ENCODE results near the gene HNRNPUL1. TPM values are rescaled to one million over a fixed set of nuclear protein-coding genes. Genes with fewer than 3 reads are reported as not detected.
A peak's percentile ranks its signal among the peaks of the same experiment; 100 is the strongest.

The HNRNPUL1 gene
- total and polyA plus RNA-seq, 9 of the 15 experiments (the other 6 are each of a cell fraction or from before 2014, with no cell fraction given) = 7.3 to 211 (median 85.0) TPM

DNA sequence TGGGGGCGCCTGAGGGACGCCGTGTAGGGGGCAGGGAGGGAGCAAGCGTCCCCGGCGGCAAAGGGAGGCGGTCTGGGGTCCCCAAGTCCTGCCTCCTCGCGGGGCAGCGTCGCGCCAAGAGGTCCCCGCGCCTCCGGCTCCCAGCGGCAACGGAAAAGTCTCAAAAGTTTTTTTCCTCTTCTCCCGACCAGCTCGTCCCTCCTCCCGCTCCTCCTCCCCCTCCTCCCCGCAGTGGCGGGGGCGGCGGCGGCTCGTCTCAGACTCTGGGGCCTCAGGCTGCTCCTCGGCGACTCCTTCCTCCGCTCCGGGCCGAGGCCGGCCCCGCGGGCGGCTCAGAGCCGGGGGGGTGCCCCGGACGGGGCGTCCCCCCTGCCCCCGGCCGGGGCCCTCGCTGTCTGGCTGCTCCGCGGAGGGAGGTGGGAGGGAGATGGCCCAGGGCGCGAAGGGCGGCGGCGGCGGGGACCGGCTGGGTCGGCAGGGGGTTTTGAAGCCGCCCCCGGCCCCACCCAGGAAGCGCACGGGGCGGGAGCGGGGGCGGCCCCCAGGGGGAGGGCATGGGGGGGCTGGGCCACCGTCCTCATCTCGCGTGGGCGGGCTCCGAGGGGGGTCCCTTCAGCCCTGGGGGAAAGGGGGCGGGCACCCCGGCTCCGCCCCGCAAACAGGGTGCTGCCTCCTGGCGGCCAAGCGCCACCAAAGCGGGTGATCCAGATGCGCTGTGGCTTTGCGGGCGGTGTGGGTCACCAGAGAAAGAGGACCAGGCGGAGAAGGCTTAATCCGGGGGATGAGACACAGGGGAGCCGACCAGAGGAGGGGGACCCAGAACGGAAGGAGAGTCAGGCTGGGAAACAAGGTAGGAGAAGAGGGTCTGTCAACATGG, 89.5 kb downstream of the HNRNPUL1 start, which contains the start of gene TGFB1 (continued):
- TF ChIP-seq MXI1 (IDR thresholded peaks at IDR 0.05; ENCODE audit: low read depth, low read length) (no peak), ETV5 (CRISPR knock-in tag; IDR thresholded peaks at IDR 0.05; ENCODE audit: low read depth) (peak; percentile 76), CBX2 (IDR thresholded peaks at IDR 0.05; ENCODE audit: insufficient read depth, low read length, poor library complexity, severe bottlenecking) (no peak), ZKSCAN3 (CRISPR knock-in tag; IDR thresholded peaks at IDR 0.05) (no peak), POU5F1 (IDR thresholded peaks at IDR 0.05; ENCODE audit: borderline replicate concordance, low read depth, low read length, partially characterized antibody) (no peak), ZNF324 (CRISPR knock-in tag; IDR thresholded peaks at IDR 0.05) (no peak), ATF1 (CRISPR knock-in tag; IDR thresholded peaks at IDR 0.05) (no peak), ATF1 (tag; IDR thresholded peaks at IDR 0.05) (no peak), STAG1 (CRISPR knock-in tag; IDR thresholded peaks at IDR 0.05; ENCODE audit: borderline replicate concordance) (no peak), ZNF785 (CRISPR knock-in tag; IDR thresholded peaks at IDR 0.05) (no peak), JUND (IDR thresholded peaks at IDR 0.05; ENCODE audit: borderline replicate concordance, low read depth, low read length) (peak; percentile 42), JUND (tag; IDR thresholded peaks at IDR 0.05; ENCODE audit: borderline replicate concordance, low read depth, low read length) (no peak; the same call in 2 of the 3 replicates), ELF4 (CRISPR knock-in tag; IDR thresholded peaks at IDR 0.05) (0 out of 2 replicates have a peak, but pooled peaks have one; percentile 39), SREBF1 (IDR thresholded peaks at IDR 0.05; ENCODE audit: borderline replicate concordance, low read depth, low read length) (no peak), NFATC3 (IDR thresholded peaks at IDR 0.05) (no peak), FIP1L1 (IDR thresholded peaks at IDR 0.05; ENCODE audit: low read depth, low read length, poor library complexity, severe bottlenecking) (peak; percentile 57), LEF1 (IDR thresholded peaks at IDR 0.05) (no peak), LARP7 (IDR thresholded peaks at IDR 0.05) (no peak), ZNF217 (CRISPR knock-in tag; IDR thresholded peaks at IDR 0.05) (no peak), ZNF253 (CRISPR knock-in tag; conservative IDR thresholded peaks at IDR 0.05) (no peak), TGIF2 (CRISPR knock-in tag; IDR thresholded peaks at IDR 0.05) (peak; percentile 85; the same call in 1 of the 2 replicates), ZBTB7A (IDR thresholded peaks at IDR 0.05; ENCODE audit: borderline replicate concordance, control insufficient read depth, low read depth, low read length) (peak; percentile 94), GATA2 (CRISPR knock-in tag; IDR thresholded peaks at IDR 0.05) (no peak), TSC22D4 (tag; IDR thresholded peaks at IDR 0.05) (no peak), E2F3 (CRISPR knock-in tag; IDR thresholded peaks at IDR 0.05) (no peak), ZNF384 (IDR thresholded peaks at IDR 0.05; ENCODE audit: low read depth, low read length) (peak; percentile 80)
- TF ChIP-seq, protein P1, sequence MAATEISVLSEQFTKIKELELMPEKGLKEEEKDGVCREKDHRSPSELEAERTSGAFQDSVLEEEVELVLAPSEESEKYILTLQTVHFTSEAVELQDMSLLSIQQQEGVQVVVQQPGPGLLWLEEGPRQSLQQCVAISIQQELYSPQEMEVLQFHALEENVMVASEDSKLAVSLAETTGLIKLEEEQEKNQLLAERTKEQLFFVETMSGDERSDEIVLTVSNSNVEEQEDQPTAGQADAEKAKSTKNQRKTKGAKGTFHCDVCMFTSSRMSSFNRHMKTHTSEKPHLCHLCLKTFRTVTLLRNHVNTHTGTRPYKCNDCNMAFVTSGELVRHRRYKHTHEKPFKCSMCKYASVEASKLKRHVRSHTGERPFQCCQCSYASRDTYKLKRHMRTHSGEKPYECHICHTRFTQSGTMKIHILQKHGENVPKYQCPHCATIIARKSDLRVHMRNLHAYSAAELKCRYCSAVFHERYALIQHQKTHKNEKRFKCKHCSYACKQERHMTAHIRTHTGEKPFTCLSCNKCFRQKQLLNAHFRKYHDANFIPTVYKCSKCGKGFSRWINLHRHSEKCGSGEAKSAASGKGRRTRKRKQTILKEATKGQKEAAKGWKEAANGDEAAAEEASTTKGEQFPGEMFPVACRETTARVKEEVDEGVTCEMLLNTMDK (IDR thresholded peaks at IDR 0.05; ENCODE audit: borderline replicate concordance, insufficient read depth, low read depth, low read length, poor library complexity, severe bottlenecking) = peak; percentile 81
- TF ChIP-seq, protein P2, sequence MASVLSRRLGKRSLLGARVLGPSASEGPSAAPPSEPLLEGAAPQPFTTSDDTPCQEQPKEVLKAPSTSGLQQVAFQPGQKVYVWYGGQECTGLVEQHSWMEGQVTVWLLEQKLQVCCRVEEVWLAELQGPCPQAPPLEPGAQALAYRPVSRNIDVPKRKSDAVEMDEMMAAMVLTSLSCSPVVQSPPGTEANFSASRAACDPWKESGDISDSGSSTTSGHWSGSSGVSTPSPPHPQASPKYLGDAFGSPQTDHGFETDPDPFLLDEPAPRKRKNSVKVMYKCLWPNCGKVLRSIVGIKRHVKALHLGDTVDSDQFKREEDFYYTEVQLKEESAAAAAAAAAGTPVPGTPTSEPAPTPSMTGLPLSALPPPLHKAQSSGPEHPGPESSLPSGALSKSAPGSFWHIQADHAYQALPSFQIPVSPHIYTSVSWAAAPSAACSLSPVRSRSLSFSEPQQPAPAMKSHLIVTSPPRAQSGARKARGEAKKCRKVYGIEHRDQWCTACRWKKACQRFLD (CRISPR knock-in tag; IDR thresholded peaks at IDR 0.05) = no peak; the same call in 1 of the 2 replicates

Measured in K562 (cell line).